Measurements from ENCODE around the gene LGR4. TPM values are rescaled to one million over a fixed set of nuclear protein-coding genes. Genes with fewer than 3 reads are reported as not detected.

The LGR4 gene
- total and polyA plus RNA-seq, 10 of the 15 experiments (the other 5 are each of a cell fraction or from before 2014, with no cell fraction given): under 0.01 to 0.64 (median 0.04) TPM; not detected in 5

- TF ChIP-seq BCLAF1 (IDR thresholded peaks at IDR 0.05): no peak
- TF ChIP-seq MYC (IDR thresholded peaks at IDR 0.05; ENCODE audit: insufficient read depth, insufficient read length, insufficient replicate concordance, low read length, severe bottlenecking): no peak
- TF ChIP-seq ZBTB4 (CRISPR knock-in tag; IDR thresholded peaks at IDR 0.05): no peak
Observed at GRCh38 chr11:27357250-27357649, 115.3 kb downstream of the LGR4 start (continued).

GRCh38 chr11:27356624-27357222 lies 115.9 kb downstream of the LGR4 start:
- Histone ChIP-seq H3K4me1 (ENCODE audit: control insufficient read depth, insufficient read depth, low read length) (no peaks in the 10 kb centered on the region), H3K27ac (ENCODE audit: control insufficient read depth, insufficient read depth) (no peak overlapping the region), H3K27me3 (replicated peaks in 1 of 2; ENCODE audit: control insufficient read depth in 2 of 2, insufficient read depth in 2 of 2, low read length in 1 of 2) (no peaks in the 10 kb centered on the region), H3K79me2 (ENCODE audit: control insufficient read depth, insufficient read depth, low read length) (no peaks in the 10 kb centered on the region), H2AFZ (ENCODE audit: control insufficient read depth, low read depth, low read length) (no peak overlapping the region), H3K36me3 (ENCODE audit: control insufficient read depth in 2 of 2, insufficient read depth in 2 of 2, low read length in 1 of 2) (no peaks in the 10 kb centered on the region), H3K9me3 (replicated peaks; ENCODE audit: control insufficient read depth, insufficient read depth, low read length) (no peaks in the 10 kb centered on the region), H3K4me2 (ENCODE audit: control insufficient read depth, insufficient read depth) (no peak overlapping the region), H4K20me1 (ENCODE audit: control insufficient read depth, insufficient read depth) (no peaks in the 10 kb centered on the region), H3K4me3 (no peak overlapping the region), H3K9ac (ENCODE audit: control insufficient read depth, insufficient read depth, low read length) (no peak overlapping the region)
- in situ Hi-C loops (cut with MboI) (no loop called here), intact Hi-C loops (cut with micrococcal nuclease; ENCODE audit: unreplicated experiment) (no loop called here)
- SMC1A ChIA-PET (ENCODE audit: uncharacterized antibody, unreplicated experiment): no interaction called here
- RAD21 ChIA-PET (ENCODE audit: unreplicated experiment): interaction anchor here (0.7 kb wide), 1 partner anchor 18 kb away, joined by 4 read pairs; no protein-coding TSS in a partner anchor
- no peak for DNase-seq (ENCODE audit: low read depth, low spot score)
- WGBS (ENCODE audit: insufficient coverage, insufficient replicate concordance, low lambda C conversion rate, missing lambda C conversion rate): 100% methylated on average over 3 of the region's 5 CpGs
- no TSS peak for BruUV-seq (replicated peaks)
- no peak for FAIRE-seq
- ATAC-seq: no peak
- POLR2A ChIA-PET: no interaction called here
- CTCF ChIA-PET: no interaction called here
- TF ChIP-seq JUND (IDR thresholded peaks at IDR 0.05; ENCODE audit: low read depth, low read length): no peak
- TF ChIP-seq PBX3 (IDR thresholded peaks at IDR 0.05; ENCODE audit: insufficient replicate concordance, low read depth, low read length): no peak
- no peak for TF ChIP-seq MEF2A (IDR thresholded peaks at IDR 0.05; ENCODE audit: insufficient read depth, low read depth, low read length)
- TF ChIP-seq WRNIP1 (IDR thresholded peaks at IDR 0.05; ENCODE audit: borderline replicate concordance, low read depth, low read length): no peak
- no peak for TF ChIP-seq NBN (IDR thresholded peaks at IDR 0.05)
- TF ChIP-seq CHD1 (IDR thresholded peaks at IDR 0.05; ENCODE audit: low read depth, low read length): no peak
- no peak for TF ChIP-seq ETV6 (conservative IDR thresholded peaks at IDR 0.05 in 1 of 2, IDR thresholded peaks at IDR 0.05 in 1 of 2; ENCODE audit: borderline replicate concordance in 1 of 2, low read depth in 1 of 2)
- TF ChIP-seq ZSCAN29 (IDR thresholded peaks at IDR 0.05): no peak
- TF ChIP-seq NFIC (IDR thresholded peaks at IDR 0.05; ENCODE audit: low read depth, low read length): no peak
- no peak for TF ChIP-seq GATAD2B (conservative IDR thresholded peaks at IDR 0.05; ENCODE audit: low read depth)
- no peak for TF ChIP-seq SIX5 (IDR thresholded peaks at IDR 0.05; ENCODE audit: low read depth, low read length, severe bottlenecking)
- TF ChIP-seq GABPA (IDR thresholded peaks at IDR 0.05; ENCODE audit: low read depth): no peak
- TF ChIP-seq PML (IDR thresholded peaks at IDR 0.05; ENCODE audit: low read length): no peak

Data from GM12878 (cell line).